Body of pancreas (tissue), 4 donors: ENCODE results near the gene CFHR5.
"Not testable (repeated sequence)": the region's sequence is repeated elsewhere in the genome, so short reads cannot be mapped to it uniquely, and the experiment has no call there.

ENCODE experiments used
- POLR2A ChIP-seq, 3 donors: fragments of 450-650 bp; IDR thresholded peaks; one replicate each; pipeline ENCODE4 v1.6.1; 2016; ENCODE audit warnings: antibody characterized with exemption in 3 of 3, mild to moderate bottlenecking in 2 of 3
- TF ChIP-seq, protein P1 (sequence below), 7 experiments: fragments of 450-650 bp in 4 of 7; fragments of 200-600 bp in 3 of 7; sonication (generic) in 3 of 7; IDR thresholded peaks; one replicate each; pipeline ENCODE4 v1.5.1; 2016 to 2019; ENCODE audit warnings: antibody characterized with exemption in 7 of 7

DNA sequence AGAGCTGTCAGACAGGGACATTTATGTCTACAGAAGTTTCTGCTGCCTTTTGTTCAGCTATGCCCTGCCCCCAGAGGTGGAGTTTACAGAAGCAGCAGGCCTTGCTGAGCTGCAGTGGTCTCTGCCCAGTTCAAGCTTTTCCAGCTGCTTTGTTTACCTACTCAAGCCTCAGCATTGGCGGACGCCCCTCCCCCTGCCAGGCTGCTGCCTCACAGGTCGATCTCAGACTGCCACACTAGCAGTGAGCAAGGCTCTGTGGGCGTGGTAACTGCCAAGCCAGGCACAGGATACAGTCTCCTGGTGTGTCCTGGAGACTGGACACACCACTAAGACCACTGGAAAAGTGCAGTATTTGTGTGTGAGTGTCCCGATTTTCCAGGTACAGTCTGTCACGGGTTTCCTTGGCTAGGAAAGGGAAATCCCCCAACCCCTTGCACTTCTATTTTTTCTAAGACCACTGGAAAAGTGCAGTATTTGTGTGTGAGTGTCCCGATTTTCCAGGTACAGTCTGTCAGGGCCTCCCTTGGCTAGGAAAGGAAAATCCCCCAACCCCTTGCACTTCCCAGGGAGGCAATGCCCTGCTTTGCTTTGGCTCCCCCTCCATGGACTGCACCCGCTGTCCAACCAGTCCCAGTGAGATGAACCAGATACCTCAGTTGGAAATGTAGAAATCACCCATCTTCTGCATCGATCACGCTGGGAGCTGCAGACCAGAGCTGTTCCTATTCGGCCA lies 14.7 kb downstream of the CFHR5 start:
- TF ChIP-seq, protein P1, sequence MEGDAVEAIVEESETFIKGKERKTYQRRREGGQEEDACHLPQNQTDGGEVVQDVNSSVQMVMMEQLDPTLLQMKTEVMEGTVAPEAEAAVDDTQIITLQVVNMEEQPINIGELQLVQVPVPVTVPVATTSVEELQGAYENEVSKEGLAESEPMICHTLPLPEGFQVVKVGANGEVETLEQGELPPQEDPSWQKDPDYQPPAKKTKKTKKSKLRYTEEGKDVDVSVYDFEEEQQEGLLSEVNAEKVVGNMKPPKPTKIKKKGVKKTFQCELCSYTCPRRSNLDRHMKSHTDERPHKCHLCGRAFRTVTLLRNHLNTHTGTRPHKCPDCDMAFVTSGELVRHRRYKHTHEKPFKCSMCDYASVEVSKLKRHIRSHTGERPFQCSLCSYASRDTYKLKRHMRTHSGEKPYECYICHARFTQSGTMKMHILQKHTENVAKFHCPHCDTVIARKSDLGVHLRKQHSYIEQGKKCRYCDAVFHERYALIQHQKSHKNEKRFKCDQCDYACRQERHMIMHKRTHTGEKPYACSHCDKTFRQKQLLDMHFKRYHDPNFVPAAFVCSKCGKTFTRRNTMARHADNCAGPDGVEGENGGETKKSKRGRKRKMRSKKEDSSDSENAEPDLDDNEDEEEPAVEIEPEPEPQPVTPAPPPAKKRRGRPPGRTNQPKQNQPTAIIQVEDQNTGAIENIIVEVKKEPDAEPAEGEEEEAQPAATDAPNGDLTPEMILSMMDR (IDR thresholded peaks at IDR 0.05), result not testable (repeated sequence)
- not testable (repeated sequence) for TF ChIP-seq POLR2A (IDR thresholded peaks at IDR 0.05)
